Activated CD8-positive, alpha-beta memory T cell treated with anti-CD3 and anti-CD28 coated beads for 1 hour (primary cell): ENCODE data around the gene CELF1.

Source experiments
- DNase-seq, 2 donors: peaks; one replicate each; pipeline ENCODE4 v3.0.0-alpha.2; 2020; ENCODE audit warnings: low read depth in 1 of 2; ENCODE audit errors: extremely low read depth in 1 of 2

The CELF1 gene

DNA sequence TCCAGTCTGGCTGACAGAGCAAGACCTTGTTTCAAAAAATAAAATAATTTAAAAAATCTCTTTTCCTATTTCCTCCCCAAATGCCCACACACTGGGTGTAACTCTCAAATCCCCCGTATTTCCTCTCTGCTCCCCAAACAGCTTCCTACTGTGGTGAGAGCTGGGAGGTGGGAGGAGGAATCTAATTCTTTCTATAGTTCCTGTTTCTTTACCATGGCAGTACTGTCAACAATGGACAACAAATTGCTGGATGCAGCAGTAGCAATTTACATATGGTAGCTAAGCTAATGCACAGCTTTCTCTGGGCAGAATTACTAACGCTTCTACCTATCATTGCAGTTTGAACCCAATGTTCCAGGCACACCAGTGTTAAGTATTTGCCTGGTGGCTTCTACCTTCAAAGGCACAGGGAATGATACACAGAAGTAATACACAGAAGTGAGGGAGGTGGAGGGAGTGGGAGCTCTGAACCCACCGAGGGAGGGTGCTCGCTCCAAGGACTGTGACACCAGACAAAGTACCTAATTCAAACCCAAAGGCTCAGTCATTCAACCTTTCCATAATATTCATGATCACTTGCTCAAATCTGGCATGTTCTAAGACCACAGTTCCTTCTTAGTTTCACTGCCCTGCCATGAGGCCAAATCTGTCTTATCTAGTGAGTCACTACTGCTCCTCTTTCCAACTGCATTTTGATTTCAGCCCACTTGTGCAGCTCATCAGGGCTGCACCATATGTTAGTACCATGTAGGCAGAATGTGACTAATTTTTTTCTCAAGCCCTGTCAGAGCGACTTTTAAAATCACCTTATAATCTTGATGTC, 37.9 kb downstream of the CELF1 start:
- DNase-seq, result no peak

DNA sequence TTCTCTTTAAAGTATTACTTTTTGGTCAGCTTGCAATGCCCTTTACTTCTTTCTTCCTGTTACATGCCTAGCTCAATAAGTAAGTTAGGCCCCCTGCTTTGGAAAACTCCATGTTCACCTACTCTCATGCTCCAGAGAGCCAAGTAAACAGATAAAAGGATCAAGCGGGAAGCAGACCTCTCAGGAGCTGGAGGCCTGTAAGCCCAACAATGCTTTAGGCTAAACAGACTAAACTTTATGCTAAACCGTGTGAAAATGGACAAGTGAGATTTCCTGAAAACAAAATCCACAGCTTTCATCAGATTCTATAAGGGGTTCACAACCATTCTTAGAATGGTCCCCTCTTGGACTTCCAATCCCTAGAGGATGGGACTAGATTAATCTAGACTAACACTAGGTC, 40.2 kb downstream of the CELF1 start:
- no peak for DNase-seq

DNA sequence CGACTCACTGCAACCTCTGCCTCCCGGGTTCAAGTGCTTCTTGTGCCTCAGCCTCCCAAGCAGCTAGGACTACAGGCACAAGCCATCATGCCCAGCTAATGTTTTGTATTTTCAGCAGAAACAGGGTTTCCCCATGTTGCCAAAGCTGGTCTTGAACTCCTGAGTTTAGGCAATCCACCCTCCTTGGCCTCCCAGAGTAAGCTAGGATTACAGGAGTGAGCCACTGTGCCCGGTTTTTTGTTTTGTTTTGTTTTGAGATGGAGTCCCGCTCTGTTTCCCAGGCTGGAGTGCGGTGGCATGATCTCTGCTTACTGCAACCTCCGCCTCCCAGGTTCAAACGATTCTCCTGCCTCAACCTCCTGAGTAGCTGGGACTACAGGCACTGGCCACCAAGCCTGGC, 41.0 kb downstream of the CELF1 start:
- no peak for DNase-seq

DNA sequence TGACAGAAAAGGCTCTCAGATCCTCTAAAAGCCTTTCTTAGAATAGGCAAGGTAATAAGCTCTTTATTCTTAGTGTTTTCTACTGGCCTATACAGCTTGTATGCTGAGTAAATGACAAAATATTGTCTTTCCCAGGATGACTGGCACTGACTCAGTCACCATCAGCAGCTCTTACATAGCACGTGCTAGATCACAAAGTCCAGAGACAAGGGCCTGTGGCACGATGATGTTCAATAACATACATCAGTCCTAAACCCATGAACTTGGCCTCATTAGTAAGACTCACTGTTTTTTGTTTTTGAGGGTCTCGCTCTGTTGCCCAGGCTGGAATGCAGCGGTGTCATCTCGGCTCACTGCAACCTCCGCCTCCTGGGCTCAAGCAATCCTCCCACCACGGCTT, 42.7 kb downstream of the CELF1 start:
- no peak for DNase-seq

DNA sequence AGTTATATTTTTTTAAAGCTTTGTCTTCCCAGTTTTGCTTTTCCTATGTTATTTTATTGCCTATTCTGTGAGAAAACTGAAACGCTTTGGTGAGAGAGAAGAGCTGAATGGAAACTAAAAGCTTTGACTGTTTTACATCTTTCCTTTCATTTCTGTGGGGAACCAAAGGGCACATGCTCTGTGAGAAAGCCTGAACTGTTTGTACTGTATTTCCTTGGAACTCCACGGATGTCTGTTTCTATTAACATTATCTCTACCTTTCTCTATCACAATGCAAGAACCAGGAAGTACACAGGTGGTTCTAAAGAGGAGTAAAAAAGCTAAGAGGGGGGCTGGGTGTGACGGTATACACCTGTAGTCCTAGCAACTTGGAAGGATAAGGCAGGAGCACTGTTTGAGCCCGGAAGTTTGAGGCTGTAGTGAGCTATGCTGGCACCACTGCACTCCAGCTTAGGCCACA, 43.8 kb downstream of the CELF1 start:
- no peak for DNase-seq

DNA sequence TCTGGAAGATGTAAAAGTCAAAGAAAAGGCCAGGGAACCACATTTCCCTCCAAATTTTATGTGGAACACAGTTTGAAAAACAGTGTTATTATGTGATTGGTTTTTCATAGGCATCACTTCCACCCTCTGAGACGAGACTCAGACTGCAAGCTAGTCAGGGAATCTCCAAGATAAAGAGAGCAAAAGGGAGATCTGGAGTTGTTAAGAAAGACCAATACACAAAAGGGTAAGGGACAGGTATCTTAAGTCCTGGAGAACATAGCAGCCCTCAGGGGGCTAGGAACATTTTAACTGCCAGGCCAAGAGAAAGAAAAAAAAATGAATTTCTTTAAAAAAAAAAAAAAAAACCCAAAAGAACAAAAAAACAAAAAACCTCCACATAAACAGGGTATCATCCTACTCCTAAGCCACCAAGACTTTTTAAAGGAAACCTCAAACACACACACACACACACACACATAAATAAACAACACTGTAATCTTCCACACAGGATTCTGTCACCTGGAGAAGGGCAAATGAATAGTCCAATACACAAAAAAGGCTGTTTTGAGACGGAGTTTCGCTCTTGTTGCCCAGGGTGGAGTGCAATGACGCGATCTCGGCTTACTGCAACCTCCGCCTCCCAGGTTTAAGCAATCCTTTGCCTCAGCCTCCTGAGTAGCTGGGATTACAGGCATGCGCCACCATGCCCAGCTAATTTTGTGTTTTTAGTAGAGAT, 44.5 kb downstream of the CELF1 start:
- no peak for DNase-seq

DNA sequence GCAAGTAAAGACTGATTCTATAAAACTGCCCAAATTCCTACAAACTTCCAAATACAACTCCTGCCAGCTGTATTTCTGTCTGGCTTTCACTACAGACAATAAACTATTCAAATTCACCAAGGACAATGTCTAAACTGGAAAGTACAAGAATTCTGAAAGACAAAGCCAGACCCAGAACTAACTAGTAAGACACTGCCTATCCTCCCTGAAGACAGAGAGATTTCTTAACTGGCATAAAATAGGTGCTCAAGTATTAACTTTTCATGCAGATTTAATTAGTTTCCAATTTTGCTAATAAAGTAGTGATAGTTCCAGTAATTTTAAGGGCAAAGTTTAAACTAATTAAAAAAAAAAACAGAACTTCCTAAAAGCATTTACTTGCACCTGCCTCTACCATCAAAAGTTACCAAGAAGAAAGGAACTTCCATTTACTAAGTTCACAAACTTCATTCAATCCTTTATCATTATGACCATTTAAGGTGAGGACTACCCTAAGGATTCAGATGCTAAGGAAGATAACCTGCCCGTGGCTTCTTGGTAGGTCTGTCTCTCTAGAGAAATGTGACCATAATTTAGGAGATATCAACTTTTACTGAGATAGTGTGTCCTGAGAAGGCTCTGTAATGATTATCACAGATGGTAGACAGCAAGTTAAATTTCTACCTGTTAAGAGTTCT, 45.2 kb downstream of the CELF1 start:
- DNase-seq, result no peak

DNA sequence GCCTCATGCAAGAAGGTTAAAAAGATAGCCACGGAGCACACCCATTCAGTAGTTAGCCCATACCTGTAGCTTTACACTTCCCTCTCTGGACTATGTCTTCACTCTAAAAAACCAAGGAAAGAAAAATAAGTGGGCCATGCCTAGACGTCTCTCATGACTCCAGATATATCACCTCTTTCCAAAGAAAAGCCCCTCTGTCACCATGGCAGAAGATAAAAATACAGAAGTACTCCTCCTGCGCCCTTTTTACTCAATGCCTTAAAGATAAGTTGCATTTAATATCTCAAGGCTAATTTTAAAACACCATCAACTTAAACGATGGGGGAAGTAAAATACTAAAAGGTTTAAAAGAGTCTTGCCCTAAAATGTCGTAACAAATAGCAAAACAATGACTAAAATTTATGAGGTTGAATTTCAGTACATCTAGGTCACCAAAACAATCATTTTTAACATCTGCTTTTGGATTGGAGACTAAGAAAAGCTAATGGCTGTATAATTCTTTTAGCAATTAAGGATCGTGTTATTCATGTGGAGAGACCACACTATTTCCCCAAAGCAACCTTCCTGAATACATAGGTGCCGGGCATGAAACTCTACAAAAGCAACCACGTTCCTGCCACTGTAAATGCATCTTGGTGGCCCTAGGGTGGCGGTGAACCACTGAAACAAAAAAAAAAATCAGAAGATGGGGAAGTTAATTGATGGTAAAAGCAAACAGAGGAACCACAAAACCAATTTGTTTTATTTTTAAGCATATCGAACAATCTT, 46.0 kb downstream of the CELF1 start:
- DNase-seq, result no peak

DNA sequence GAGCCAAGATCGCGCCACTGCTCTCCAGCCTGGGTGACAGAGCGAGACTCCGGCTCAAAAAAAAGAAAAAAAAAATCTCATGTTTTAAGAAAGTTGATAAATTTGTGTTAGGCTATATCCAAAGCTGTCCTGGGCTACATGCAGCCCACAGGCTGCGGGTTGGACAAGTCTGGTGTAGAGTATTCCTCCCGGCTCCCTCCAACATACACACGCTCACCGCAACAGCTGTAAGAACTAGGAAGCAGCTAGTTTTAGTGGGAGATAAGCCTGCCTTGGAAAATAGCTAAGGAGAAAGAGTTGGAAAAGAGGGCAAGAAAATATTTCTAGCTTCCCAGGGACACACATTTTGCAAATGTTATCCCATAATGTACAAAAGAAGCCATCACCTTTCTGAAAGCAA, 46.6 kb downstream of the CELF1 start:
- DNase-seq, result no peak

DNA sequence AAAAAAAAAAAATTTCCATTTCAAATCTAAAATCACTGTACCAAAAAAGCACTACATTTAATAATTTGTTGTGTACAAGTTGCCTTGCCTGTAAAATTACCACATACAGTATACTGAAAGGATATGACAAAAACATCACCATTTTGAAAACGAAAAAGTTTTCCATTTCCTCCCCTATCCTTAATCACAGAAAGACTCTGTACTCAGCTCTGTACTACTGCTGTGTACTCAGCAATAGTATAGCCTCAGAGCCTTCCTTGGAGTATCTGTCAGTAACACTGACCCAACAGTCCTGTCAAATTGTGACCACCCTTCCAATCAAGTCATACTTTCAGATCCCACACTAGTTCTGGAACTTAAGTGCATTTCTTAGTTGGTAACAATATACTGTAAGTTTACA, 48.0 kb downstream of the CELF1 start:
- DNase-seq, result no peak

DNA sequence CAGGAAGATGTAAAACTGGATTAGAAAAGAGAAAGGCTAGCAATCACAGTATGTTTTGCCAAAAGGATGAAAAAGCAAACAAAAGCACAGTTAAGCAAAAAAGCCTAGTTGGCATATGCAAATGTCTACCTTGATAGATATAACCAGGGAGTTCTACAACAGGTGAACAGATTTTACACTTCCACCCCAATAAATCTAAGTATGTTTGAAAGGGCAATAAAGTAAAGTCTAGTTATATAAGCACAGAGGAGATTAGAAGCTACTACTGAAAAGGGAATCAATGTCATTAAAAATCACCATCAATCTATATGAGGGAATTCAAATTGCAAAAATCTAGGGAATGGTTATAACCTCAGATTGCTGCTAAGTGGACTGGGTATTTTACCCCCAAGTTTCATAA, 49.7 kb downstream of the CELF1 start:
- no peak for DNase-seq

DNA sequence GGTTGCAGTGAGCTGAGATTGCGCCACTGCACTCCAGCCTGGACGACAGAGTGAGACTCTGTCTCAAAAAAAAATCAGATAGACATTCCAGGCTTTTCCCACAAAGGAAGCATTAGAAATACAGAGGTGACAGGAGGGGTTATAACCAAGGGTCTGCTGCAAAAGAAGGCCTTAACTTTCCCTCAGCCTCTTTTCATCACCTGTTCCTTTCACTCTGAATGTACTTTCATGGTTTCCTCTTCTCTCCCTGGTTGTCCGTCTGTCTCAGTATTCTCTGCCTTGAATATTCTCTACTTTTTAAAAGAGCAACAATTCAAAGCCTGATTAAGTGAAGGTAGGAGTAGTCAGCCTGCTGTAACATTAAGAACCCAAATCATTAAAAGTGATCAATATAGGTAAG, 50.2 kb downstream of the CELF1 start:
- DNase-seq, result no peak

DNA sequence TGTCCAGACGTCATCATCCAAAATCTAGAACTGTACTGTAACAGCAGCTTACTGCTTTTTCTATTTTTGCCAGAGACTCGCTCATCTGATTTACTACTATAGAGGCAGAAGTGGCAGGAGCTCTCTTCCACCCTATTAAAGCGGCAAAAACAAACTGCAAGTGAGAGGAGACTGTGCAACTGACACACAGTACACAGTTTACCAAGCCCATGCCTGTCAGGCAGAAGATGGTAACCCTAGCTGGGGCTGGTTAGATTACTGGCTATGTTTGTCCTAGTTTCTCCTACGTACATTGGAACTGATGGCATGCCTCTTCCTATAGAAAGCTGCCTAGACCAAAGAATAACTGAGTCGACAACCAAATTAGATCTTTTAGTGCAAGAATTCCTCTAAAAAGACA, 51.8 kb downstream of the CELF1 start:
- DNase-seq, result no peak

DNA sequence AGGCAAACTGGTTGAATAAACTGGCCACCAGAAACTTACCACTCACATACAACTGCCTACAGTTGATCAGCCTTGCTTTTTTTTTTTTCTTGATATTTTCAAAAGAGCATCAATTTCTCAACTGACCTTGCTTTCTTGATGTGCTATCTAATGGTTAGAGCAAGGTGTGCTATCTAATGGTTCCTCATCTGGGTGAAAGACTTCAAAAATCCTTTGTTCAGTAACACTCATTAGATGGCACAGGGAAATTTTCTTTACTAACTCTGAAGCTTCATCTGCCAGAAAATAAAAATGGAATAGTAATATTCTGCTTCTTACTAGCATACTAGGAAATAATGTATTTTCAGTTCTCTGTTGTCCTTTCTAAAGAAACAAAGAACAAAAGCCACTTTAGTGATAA, 52.8 kb downstream of the CELF1 start:
- DNase-seq, result no peak

DNA sequence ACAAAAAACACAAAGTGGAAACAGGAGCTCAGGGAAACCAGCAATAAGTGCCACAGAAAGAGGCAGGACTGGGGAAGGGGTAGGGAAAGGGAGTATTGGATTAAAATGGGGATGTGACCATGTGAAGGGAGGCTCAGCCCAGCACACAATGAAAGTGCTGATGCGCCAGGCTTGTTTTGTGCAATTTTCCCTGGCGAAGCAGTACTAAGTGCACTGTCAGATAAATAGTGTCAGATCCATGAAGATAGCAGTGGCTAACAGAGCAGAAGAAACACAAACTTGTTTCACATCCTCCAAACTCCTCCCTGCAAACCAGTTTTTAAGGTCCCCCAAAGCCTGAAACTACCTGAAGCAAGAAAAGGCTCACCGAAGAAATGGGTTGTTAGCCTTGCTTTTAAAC, 53.3 kb downstream of the CELF1 start:
- no peak for DNase-seq

DNA sequence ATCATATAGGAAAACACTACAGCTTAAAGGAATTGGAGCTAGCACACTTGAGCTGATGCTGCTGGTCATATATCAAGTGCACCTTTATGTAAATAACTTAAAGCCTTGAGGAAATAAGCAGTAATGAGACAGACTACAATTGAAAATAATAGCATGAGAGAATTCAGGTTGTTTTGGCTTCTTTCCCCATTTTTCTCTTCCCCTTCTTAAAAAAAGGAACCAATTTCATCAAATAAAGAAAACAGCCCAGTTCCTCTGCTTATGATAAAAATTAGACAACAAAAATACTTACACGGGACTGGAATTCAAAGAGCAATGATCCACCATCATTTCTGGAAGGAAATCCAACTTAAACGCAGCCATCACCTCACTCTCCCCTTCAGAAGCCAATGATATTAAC, 53.8 kb downstream of the CELF1 start:
- no peak for DNase-seq

DNA sequence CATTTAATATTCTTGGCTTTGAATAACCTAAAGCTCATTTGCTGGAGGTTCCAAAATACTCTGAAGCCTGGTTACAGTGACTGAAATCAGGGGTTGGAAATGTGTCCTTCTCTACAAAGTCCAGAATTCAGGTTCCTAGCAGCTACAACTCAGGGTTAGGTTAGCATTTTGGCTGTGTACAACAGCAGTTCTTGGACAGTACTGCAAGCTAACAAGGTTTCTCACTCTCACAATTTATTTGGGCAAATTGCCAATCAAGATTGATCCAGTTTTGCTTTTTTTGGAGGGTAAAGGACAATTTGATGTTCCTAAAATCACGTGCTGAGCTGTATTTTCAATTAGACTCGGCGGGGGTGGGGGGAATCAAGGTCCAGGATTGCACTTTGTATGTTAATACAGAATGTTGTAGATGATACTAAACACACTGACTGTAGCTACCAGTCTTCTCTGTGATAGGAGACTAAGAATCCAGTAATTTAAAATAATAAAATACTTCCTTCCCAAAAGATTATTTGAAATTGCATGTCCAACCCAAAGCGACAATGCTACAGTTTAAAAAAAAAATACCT, 54.3 kb downstream of the CELF1 start:
- DNase-seq, result no peak

DNA sequence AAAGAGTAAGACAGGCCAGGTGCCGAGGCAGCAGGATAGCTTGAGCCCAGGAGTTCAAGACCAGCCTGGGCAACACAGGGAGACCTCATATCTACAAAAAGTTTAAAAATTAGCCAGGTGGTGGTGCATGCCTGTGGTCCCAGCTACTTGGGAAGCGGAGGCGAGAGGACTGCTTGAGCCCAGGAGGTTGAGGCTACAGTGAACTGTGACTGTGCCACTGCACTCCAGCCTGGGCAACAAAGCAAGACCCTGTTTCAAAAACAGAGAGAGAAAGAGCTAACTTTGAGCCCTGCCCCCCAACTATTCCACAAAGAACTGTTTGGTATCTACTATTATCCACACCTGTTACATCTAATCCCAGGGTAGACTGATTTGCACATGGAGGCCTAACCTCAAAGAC, 54.8 kb downstream of the CELF1 start:
- DNase-seq, result no peak

DNA sequence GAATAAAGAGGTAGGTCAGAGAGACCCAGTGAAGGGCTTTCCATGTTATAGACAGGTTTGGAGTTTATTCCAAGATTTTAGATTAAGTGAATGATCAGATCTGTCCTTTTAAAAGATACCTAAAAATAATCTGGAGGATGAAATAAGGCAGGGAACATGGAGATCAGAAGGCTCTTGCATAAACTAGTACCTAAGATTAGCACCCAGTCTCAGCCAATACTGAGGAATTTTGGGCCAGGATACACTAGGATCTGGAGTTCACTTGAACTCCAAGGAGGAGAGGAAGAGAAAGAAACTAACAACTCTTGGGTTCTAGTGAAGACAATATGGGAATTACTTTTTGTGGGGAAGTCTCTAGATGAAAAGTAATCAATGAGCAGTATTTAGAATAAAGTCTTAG, 56.1 kb downstream of the CELF1 start:
- no peak for DNase-seq

DNA sequence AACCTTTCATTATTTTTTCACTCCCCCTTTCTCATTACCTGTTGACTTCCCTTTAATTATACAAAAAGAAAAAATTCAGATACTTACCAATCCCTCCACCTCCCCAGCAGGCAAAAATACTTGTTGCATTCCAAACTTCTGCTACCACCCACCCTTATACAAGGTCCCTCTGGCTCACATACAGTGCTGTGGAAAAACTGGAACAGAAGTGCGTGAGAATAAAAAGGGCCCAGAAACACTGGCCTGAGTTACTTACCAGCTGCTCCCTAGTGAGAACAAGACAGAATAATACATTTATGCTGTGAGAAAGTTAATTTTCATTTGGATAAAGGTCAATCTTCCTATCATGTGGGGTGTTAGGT, 57.1 kb downstream of the CELF1 start:
- DNase-seq, result no peak
